Astrocyte (in vitro differentiated cells and primary cell): ENCODE measurements around the gene SH3GL3. TPM values are rescaled to one million over a fixed set of nuclear protein-coding genes. Genes with fewer than 3 reads are reported as not detected.

Experiments used
- DNase-seq: peaks from one replicate; pipeline ENCODE4 v3.0.0-alpha.2; 2010; ENCODE audit warnings: low read depth
- FAIRE-seq: peaks from 2 replicates; lab custom pipeline; 2011; peaks lifted over from hg19 to GRCh38; lab: Jason Lieb, UNC
- H2AFZ ChIP-seq: 2 replicates; pipeline ENCODE4 v1.6.0; 2012; ENCODE audit warnings: low read depth, low read length, inconsistent platforms
- H3K27ac ChIP-seq: 2 replicates; pipeline ENCODE4 v1.5.1; 2011; ENCODE audit warnings: low read depth, low read length, inconsistent platforms
- H3K27me3 ChIP-seq: 2 replicates; pipeline ENCODE4 v1.6.0; 2011; ENCODE audit warnings: low read length, inconsistent platforms; ENCODE audit not compliant: insufficient read depth
- H3K36me3 ChIP-seq: 2 replicates; pipeline ENCODE4 v1.5.1; 2011; ENCODE audit warnings: low read length, inconsistent platforms; ENCODE audit not compliant: insufficient read depth
- H3K4me1 ChIP-seq: 2 replicates; pipeline ENCODE4 v1.5.1; 2011; ENCODE audit warnings: low read length, inconsistent platforms; ENCODE audit not compliant: insufficient read depth
- H3K4me2 ChIP-seq: 2 replicates; pipeline ENCODE4 v1.6.0; 2012; ENCODE audit warnings: low read length, inconsistent platforms
- H3K4me3 ChIP-seq: 2 replicates; pipeline ENCODE4 v1.5.1; 2011; ENCODE audit warnings: low read depth, mild to moderate bottlenecking, low read length, inconsistent platforms; ENCODE audit not compliant: insufficient read depth
- H3K79me2 ChIP-seq: 2 replicates; pipeline ENCODE4 v1.6.0; 2012; ENCODE audit warnings: mild to moderate bottlenecking, low read length, inconsistent platforms; ENCODE audit not compliant: insufficient read depth
- H3K9ac ChIP-seq: 2 replicates; pipeline ENCODE4 v1.6.0; 2012; ENCODE audit warnings: mild to moderate bottlenecking, low read length, inconsistent platforms
- H3K9me3 ChIP-seq: 2 replicates; pipeline ENCODE4 v1.5.1; 2012; ENCODE audit warnings: low read depth, mild to moderate bottlenecking, low read length, inconsistent platforms; ENCODE audit not compliant: insufficient read depth
- H4K20me1 ChIP-seq: 2 replicates; pipeline ENCODE4 v1.6.0; 2012; ENCODE audit warnings: low read length, inconsistent platforms; ENCODE audit not compliant: insufficient read depth
- H3K27ac Mint-ChIP-seq: one replicate; pipeline ENCODE4 v1.8.0; 2021; ENCODE audit warnings: mild to moderate bottlenecking, mixed read lengths; ENCODE audit not compliant: unreplicated experiment
- H3K27me3 Mint-ChIP-seq: one replicate; pipeline ENCODE4 v1.8.0; 2021; ENCODE audit warnings: low read depth, mixed read lengths; ENCODE audit not compliant: unreplicated experiment
- H3K36me3 Mint-ChIP-seq: one replicate; pipeline ENCODE4 v1.8.0; 2021; ENCODE audit warnings: low read depth, mixed read lengths; ENCODE audit not compliant: unreplicated experiment
- H3K4me1 Mint-ChIP-seq: one replicate; pipeline ENCODE4 v1.8.0; 2021; ENCODE audit warnings: low read depth, mixed read lengths; ENCODE audit not compliant: unreplicated experiment
- H3K4me3 Mint-ChIP-seq: one replicate; pipeline ENCODE4 v1.8.0; 2021; ENCODE audit warnings: mild to moderate bottlenecking, moderate library complexity, mixed read lengths; ENCODE audit not compliant: unreplicated experiment
- H3K9me3 Mint-ChIP-seq: one replicate; pipeline ENCODE4 v1.8.0; 2021; ENCODE audit warnings: mild to moderate bottlenecking, mixed read lengths; ENCODE audit not compliant: unreplicated experiment
- CTCF ChIP-seq: IDR thresholded peaks from 2 replicates; pipeline ENCODE4 v1.5.1; 2011; ENCODE audit warnings: low read depth, mild to moderate bottlenecking, inconsistent platforms, low read length, moderate library complexity; ENCODE audit not compliant: insufficient read depth
- EZH2 ChIP-seq: IDR thresholded peaks from 2 replicates; pipeline ENCODE4 v1.6.1; 2012; ENCODE audit warnings: mild to moderate bottlenecking, low read length, inconsistent platforms; ENCODE audit not compliant: insufficient read depth
- total RNA-seq: library from RNA; stranded (reverse); gene quantifications from 2 replicates; pipeline ENCODE4 v1.2.1, GENCODE V29; 2021

SH3GL3 gene
- total RNA-seq, 1 donor from 2014 or later = 2.7 TPM

DNA sequence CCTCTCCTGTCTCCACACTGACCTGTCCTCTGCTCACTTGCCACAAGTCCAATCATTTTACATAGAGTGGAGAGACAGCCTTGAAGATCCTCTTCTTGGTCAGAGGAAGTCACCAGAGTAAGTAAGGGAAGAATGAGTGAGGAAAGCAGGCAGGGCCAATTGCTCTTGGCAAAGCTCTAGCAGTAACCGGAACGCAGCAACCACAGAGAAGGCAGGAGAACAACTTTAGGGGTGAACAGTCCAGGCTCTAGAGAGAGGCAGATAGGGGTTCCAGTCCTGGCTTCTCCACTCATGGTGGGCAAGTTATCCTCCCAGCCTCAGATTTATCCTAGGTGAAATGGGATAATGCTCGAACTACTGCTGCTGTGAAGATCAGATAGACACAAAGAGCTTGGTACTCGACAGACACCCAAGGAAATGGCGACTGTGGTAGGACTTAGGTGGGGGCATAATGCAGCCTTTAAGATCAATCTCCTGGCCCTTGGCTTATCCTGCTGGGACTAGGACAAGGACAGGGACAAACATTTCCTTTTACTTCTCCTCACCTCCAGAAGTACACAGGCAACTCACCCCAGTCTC, 205.6 kb downstream of the SH3GL3 start:
- no peak for FAIRE-seq
- H3K4me3 ChIP-seq = no peak overlapping the region
- H4K20me1 ChIP-seq = no peaks in the 10 kb centered on the region
- H3K4me1 Mint-ChIP-seq = no peaks in the 10 kb centered on the region
- no peaks in the 10 kb centered on the region for H3K4me1 ChIP-seq
- H3K27me3 Mint-ChIP-seq = peaks cover 64% of the 10 kb centered on the region
- peaks cover 2% of the 10 kb centered on the region for H3K36me3 Mint-ChIP-seq
- no peak for DNase-seq
- TF ChIP-seq EZH2 (no peak), CTCF (no peak)
- H3K27ac Mint-ChIP-seq = peak overlapping the region; percentile 7
- no peaks in the 10 kb centered on the region for H3K36me3 ChIP-seq
- peak overlapping the region; percentile 60 for H3K4me3 Mint-ChIP-seq
- no peak overlapping the region for H3K27ac ChIP-seq
- no peak overlapping the region for H3K4me2 ChIP-seq
- peaks cover 36% of the 10 kb centered on the region for H3K27me3 ChIP-seq
- H3K9me3 ChIP-seq = no peaks in the 10 kb centered on the region
- H3K9me3 Mint-ChIP-seq = peaks cover 3% of the 10 kb centered on the region
- H3K9ac ChIP-seq = no peak overlapping the region
- no peaks in the 10 kb centered on the region for H3K79me2 ChIP-seq
- H2AFZ ChIP-seq = no peak overlapping the region

DNA sequence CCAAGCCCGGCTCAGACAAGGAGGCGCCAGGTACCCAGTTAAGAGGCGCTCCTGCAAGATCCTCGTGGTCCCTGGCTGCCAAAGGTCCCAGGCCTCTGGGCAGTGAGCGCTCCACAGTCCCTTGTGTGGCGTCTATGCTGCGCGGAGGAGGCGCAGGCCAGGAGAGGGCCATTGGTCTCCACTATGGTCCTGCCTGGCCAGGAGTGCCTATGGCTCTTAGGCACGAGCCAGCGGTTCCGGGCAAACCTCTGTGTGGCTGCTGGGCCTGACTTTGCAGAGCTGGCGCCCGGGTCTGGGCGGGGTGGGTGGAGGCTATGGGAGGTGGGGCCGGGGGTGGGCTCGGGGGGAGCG, 206.1 kb downstream of the SH3GL3 start:
- H3K27me3 Mint-ChIP-seq = peaks cover 63% of the 10 kb centered on the region
- peak overlapping the region; percentile 60 for H3K4me3 Mint-ChIP-seq
- H3K27ac Mint-ChIP-seq = no peak overlapping the region
- H3K4me1 Mint-ChIP-seq = no peaks in the 10 kb centered on the region
- Histone ChIP-seq H3K27ac (no peak overlapping the region), H3K27me3 (peaks cover 36% of the 10 kb centered on the region), H3K4me3 (no peak overlapping the region), H3K36me3 (no peaks in the 10 kb centered on the region), H3K79me2 (no peaks in the 10 kb centered on the region), H3K4me1 (no peaks in the 10 kb centered on the region), H2AFZ (no peak overlapping the region), H3K4me2 (no peak overlapping the region), H3K9me3 (no peaks in the 10 kb centered on the region), H3K9ac (no peak overlapping the region), H4K20me1 (no peaks in the 10 kb centered on the region)
- H3K9me3 Mint-ChIP-seq = peaks cover 3% of the 10 kb centered on the region
- peaks cover 2% of the 10 kb centered on the region for H3K36me3 Mint-ChIP-seq
- DNase-seq = no peak
- FAIRE-seq = no peak
- TF ChIP-seq CTCF (no peak), EZH2 (no peak)

DNA sequence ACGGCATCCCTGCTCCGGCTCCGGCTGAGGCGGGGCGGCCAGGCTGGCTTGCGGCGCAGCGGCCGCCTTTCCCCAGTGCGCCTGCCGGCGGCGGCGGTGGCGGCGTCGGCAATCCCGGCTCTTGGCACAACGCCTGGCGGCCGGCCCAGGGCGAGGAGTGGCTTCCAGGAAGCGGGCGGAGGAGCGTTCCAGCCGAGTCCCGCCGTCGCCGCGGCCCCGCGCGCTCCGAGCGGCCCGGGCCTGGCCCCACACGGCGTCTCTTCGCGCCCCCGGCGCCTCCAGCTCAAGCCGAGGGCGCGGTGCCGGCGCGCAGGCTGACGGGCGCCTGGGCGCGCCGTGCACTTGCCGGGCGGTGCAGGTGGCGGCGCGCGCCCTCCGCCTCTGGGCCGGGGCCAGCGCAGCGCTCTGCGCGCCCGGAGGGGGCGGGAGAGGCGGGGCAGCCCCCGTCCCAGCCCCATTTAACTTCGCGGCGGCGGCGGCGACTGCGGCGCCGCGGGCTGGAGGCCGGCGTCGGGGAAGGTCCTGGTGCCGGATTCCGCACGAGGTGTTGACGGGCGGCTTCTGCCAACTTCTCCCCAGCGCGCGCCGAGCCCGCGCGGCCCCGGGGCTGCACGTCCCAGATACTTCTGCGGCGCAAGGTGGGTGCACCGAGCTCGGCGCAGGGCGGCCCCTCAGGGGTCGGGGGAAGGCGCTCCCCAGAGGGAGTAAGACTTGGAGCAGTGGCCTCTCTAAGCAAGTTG, 206.7 kb downstream of the SH3GL3 start, which contains the start of gene ADAMTSL3:
Gene ADAMTSL3, plus strand, starts transcription at position 485 of the 740 bp plus-strand sequence. CDS start 1,639 bp downstream, outside the sequence.
- no peaks in the 10 kb centered on the region for H3K4me1 Mint-ChIP-seq
- no peaks in the 10 kb centered on the region for H3K36me3 ChIP-seq
- no peaks in the 10 kb centered on the region for H3K9me3 ChIP-seq
- H3K9me3 Mint-ChIP-seq = peaks cover 3% of the 10 kb centered on the region
- H3K4me3 ChIP-seq = peak within 1 kb of the TSS; percentile 28
- no peak for TF ChIP-seq CTCF
- no peak for TF ChIP-seq EZH2
- H3K36me3 Mint-ChIP-seq = peaks cover 2% of the 10 kb centered on the region
- no peaks in the 10 kb centered on the region for H4K20me1 ChIP-seq
- peak within 1 kb of the TSS; percentile 47 for H2AFZ ChIP-seq
- H3K27ac Mint-ChIP-seq = no peak within 1 kb of the TSS
- H3K27me3 Mint-ChIP-seq = peaks cover 59% of the 10 kb centered on the region
- FAIRE-seq (no peak), DNase-seq (peak; percentile 12)
- peak within 1 kb of the TSS; percentile 73 for H3K4me3 Mint-ChIP-seq
- no peak within 1 kb of the TSS for H3K27ac ChIP-seq
- H3K4me2 ChIP-seq = peak within 1 kb of the TSS; percentile 63
- no peaks in the 10 kb centered on the region for H3K79me2 ChIP-seq
- H3K9ac ChIP-seq = no peak within 1 kb of the TSS
- H3K4me1 ChIP-seq = no peaks in the 10 kb centered on the region
- H3K27me3 ChIP-seq = peaks cover 36% of the 10 kb centered on the region
